GM19023 (cell line): ENCODE results near the gene FBXL7.

Experiments
- ATAC-seq: cut with Tn5 transposase; IDR thresholded peaks from one replicate; pipeline ENCODE4 v1.9.1; 2021; ENCODE audit warnings: mild to moderate bottlenecking, moderate library complexity; ENCODE audit not compliant: unreplicated experiment

FBXL7 gene

GRCh38 chr5:15609076-15609725, 109.2 kb downstream of the FBXL7 start:
- ATAC-seq = no peak

GRCh38 chr5:15610216-15610615, 110.2 kb downstream of the FBXL7 start:
- no peak for ATAC-seq

DNA sequence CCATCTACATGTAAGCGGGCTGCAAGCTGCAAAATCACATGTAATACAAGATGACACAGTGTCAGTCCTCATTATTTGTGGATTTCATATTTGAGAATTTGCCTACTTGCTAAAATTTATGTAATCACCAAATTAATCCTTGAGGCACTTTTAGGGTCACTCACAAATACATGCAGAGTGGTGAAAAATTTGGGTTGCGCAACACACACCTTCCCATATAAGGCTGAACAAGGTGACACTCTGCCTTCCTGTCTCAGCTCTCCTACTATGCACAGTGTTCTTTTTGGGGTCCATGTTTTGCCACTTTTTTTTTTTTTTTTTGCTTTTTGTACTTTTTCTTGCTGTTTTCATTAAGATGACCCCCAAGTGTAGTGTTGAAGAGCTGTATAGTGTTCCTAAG, 111.0 kb downstream of the FBXL7 start:
- no peak for ATAC-seq

- ATAC-seq = no peak
These were observed 113.1 kb downstream of the FBXL7 start for GRCh38 chr5:15612915-15613635.

DNA sequence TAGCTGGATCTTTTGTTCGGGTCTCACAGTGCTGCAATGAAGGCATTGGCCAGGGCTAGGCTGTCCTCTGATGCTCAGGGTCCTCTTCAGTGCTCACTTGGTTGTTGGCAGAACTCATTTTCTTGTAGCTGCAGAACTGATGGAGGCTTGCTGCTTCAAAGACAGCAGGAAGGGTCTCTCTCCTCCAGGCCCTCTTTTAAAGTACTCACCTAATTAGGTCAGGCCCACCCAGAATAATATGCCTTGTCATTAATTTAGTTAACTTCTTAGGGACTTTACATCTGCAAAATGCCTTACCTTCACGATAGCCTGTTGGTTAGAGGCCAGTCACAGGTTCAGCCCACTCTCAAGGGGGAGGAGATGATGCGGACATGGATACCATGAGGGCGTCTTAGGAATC, 114.7 kb downstream of the FBXL7 start:
- ATAC-seq = no peak

DNA sequence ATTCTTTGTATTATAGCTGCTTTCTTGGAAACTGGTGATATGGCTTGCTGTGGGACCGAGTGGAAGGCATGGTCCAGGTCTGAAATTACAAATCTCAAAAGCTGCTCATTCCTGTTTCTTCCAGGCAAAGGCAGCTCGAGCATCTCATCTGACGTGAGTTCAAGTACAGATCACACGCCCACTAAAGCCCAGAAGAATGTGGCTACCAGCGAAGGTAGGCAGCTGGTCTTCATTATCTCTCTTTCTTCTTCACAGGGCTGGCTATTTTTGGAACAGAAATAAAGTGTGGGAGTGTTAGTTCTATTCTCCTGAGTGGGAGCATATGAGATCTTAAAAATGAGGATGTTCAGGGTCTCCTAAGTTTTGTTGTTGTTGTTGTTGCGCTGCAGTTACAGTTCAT, 115.9 kb downstream of the FBXL7 start:
- ATAC-seq = no peak

GRCh38 chr5:15618938-15619337, 119.0 kb downstream of the FBXL7 start:
- ATAC-seq = no peak

DNA sequence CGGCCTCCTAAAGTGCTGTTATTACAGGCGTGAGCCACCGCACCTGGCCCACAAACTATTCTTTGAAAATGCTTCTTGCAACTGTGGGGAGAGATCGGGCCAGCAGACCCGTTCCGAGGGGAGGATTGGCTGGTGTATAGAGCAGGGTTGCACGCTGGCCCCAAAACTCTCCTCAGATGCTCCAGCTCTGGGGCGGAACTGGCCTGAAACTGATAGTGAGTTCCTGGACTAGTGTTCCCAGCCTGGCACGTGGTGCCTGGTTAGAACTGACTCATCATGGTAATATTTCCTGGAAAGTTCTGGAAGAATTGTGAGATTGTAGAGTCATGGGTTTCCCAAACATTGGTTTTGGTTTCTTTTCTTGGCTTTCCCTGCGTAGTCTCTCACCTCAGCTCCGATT, 120.5 kb downstream of the FBXL7 start:
- ATAC-seq = no peak

DNA sequence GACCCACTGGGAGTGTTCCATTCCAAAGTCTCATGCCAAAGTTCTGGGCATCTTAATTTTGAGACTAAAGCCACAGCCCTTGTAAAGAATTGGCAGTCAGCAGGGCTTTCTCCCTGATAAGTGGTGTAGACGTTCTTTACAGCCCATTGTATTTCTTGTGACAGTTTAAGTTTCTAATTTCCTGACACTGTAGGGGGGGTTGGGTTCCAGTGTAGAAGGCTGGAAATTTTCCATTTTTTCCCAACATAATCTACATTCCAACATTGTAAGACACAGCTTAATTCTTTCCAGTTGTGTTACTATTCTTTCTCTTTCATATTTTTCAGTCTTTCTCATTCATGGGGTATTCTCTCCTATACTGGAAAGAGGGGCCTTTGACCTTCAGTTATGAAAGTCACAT, 121.1 kb downstream of the FBXL7 start:
- ATAC-seq = no peak

DNA sequence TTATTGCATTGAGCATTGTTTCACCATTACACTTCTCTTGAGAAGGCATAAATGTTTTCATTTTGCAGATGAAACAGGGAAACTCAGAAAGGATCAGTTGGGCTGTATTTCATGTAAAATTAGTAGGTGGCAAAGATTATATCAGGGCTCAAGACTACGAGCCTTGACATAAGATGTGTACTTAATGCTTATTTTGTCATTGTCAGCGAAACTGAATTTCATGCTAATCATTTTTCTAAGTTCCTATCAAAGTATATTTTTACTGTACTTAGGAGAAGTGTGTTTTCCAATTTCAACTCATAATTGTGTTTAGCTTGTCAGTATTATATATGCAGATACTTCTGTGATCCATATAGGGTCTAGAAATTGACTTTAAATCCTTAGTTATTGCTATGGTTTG, 123.8 kb downstream of the FBXL7 start:
- ATAC-seq = no peak

GRCh38 chr5:15627109-15627508, 127.1 kb downstream of the FBXL7 start:
- no peak for ATAC-seq

DNA sequence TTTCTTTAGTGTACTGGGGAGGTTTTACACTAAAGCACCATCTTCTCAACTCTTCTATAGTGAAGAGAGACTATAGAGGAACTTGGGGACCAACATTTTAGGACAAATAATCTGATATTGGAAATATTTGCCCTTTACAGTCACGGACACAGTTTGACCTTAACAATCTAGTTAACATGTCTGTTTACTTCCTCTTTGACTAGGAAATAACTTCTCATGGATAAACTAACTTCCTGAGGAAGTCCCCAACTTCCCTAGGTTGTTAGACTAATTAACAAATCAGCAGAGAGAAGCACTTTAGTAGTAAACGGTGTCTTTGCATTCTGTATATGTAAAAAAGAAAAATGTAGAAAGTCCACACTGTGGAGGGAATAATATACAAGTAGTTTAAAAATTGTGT, 127.7 kb downstream of the FBXL7 start:
- ATAC-seq = no peak

- ATAC-seq = no peak
These were observed 130.5 kb downstream of the FBXL7 start for GRCh38 chr5:15630441-15630840.

DNA sequence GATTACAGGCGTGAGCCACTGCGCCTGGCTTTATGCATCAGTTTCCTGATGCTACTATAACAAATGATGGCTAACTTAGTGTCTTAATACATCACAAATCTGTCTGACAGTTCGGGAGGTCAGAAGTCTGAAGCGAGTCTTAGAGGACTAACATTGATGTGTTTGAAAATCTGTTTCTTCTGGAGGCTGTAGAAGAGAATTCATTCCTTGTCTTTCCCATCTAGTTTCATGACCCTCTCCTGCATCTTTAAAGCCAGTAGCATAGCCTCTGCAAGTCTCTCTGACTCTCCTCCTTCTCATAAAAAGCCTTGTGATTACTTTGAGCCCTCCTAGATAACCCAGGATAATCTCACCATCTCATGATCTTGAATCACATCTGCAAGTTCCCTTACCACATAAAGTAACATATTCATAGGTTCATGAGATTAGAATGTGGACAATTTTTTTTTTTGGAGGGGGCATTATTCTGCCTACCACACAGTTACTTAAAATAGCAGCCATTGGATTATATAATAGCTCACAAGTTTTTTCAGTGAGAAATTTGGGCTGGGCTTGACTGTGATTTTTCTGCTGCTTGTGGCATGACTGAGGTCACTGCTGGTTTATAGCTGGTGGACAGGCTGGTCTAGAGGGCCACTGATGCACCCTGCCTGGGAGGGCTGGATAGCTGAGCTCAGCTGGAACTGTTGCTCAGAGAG, 134.8 kb downstream of the FBXL7 start:
- ATAC-seq = no peak

DNA sequence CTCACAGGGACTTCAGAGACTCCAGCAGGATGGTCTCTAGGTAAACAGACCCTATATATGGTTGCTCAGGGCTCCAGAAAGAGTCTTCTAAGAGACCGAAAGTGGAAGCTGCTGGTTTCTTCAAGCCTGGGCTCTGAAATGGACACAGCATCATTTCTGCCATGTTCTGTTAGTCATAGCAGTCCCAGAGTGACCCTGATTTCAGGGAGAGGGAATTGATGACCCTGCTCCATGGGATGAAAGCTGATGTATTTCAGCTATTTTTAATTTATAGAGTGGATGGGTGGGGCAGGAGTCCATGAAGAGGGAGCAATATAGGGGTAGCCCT, 135.3 kb downstream of the FBXL7 start:
- no peak for ATAC-seq

- no peak for ATAC-seq
These were observed 137.4 kb downstream of the FBXL7 start for GRCh38 chr5:15637345-15637744.

GRCh38 chr5:15637886-15638285, 137.9 kb downstream of the FBXL7 start:
- ATAC-seq = no peak

GRCh38 chr5:15638296-15638695, 138.3 kb downstream of the FBXL7 start:
- no peak for ATAC-seq

DNA sequence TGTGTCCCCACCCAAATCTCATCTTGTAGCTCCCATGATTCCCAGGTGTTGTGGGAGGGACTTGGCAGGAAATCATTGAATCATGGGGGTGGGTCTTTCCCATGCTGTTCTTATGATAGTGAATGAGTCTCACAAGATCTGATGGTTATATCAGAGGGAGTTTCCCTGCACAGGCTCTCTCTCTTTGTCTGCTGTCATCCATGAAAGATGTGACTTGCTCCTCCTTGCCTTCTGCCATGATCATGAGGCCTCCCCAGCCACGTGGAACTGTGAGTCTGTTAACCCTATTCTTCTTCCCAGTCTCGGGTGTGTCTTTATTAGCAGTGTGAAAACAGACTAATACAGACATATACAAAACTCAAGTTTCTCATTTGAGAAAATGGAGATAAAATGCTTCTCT, 139.3 kb downstream of the FBXL7 start:
- no peak for ATAC-seq

DNA sequence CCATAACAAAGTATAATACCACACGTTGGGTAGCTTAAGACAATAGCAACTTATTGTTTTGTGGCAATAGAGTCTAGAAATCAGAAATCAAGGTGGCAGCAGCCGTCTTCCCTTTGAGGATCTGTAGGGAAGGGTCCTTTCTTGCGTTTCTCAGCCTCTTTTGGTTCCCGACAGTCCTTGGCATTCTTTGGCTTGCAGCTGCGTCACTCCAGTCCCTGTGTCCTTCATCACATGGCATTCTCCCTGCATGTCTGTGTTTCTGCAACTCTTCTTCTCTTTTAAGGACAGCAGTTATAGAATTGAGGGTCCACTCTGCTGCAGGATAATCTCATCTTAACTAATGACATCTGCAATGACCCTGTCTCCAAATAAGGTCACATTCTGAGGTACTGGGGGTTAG, 140.1 kb downstream of the FBXL7 start:
- no peak for ATAC-seq

DNA sequence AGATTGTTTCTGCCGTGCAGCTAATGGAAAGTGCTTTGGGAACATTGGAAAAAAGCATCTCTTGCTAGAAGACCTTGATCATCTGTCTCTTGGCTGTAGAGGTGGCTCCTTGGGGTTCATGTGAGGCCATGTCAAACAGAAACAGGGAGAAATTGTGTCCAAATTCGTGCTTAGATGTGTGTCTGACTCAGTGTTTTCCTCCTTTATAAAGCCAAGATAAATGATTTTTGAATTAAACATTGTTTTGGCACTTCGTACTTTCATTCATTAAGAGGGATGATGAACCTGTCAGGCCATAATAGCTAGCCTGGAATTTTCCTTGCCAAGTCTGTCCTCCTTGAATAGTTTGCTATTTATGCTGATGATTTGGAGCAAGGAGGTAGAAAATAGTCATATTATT, 143.8 kb downstream of the FBXL7 start:
- no peak for ATAC-seq

GRCh38 chr5:15645381-15646160, 145.6 kb downstream of the FBXL7 start:
- ATAC-seq = no peak
